Inflammatory macrophage (primary cell): ENCODE results near the gene CIDEC.
"Not testable (repeated sequence)": the region's sequence is repeated elsewhere in the genome, so short reads cannot be mapped to it uniquely, and the experiment has no call there.

Source experiments
- DNase-seq, 2 donors: peaks; one replicate each; pipeline ENCODE4 v3.0.0-alpha.2; 2020 to 2022

CIDEC gene

GRCh38 chr3:9901967-9902366, 21.9 kb upstream of the CIDEC start:
- DNase-seq, result no peak

- not testable (repeated sequence) for DNase-seq
Measured at GRCh38 chr3:9900965-9901415, 20.9 kb upstream of the CIDEC start.

GRCh38 chr3:9899289-9899791, 19.3 kb upstream of the CIDEC start:
- no peak for DNase-seq

- DNase-seq, result no peak
Measured at GRCh38 chr3:9898467-9899241, 18.6 kb upstream of the CIDEC start.

GRCh38 chr3:9897408-9898372, 17.6 kb upstream of the CIDEC start:
- DNase-seq, result no peak

GRCh38 chr3:9896755-9897407, 16.8 kb upstream of the CIDEC start:
- not testable (repeated sequence) for DNase-seq

- not testable (repeated sequence) for DNase-seq
Measured at GRCh38 chr3:9895715-9896114, 15.7 kb upstream of the CIDEC start.

- no peak for DNase-seq
Measured at GRCh38 chr3:9893739-9894138, 13.7 kb upstream of the CIDEC start.

GRCh38 chr3:9891072-9891622, 11.1 kb upstream of the CIDEC start:
- no peak for DNase-seq

- peak; percentile 93 to 96 for DNase-seq
Measured at GRCh38 chr3:9890249-9891071, 10.4 kb upstream of the CIDEC start, which contains the start of gene JAGN1. Gene JAGN1 (plus strand): TSS chr3:9890610. CDS start chr3:9890723, 113 bp downstream.

- DNase-seq, result no peak
Measured at GRCh38 chr3:9889405-9889804, 9.4 kb upstream of the CIDEC start.

- DNase-seq, result no peak
Measured at GRCh38 chr3:9888540-9888939, 8.5 kb upstream of the CIDEC start.

GRCh38 chr3:9887480-9887879, 7.4 kb upstream of the CIDEC start:
- DNase-seq, result peak; percentile 12 to 20

- no peak for DNase-seq
Measured at GRCh38 chr3:9886328-9886727, 6.3 kb upstream of the CIDEC start.

GRCh38 chr3:9884555-9885165, 4.6 kb upstream of the CIDEC start:
- DNase-seq, result no peak

GRCh38 chr3:9883706-9884554, 3.9 kb upstream of the CIDEC start:
- DNase-seq, result no peak

- no peak for DNase-seq
Measured at GRCh38 chr3:9881441-9881840, 1.4 kb upstream of the CIDEC start.

- DNase-seq, result no peak
Measured at GRCh38 chr3:9878700-9879099, 1.4 kb downstream of the CIDEC start.

- no peak for DNase-seq
Measured at GRCh38 chr3:9876991-9877390, 3.1 kb downstream of the CIDEC start.

GRCh38 chr3:9876255-9876654, 3.8 kb downstream of the CIDEC start:
- not testable (repeated sequence) for DNase-seq
